A673 (cell line): ENCODE results near the gene BLZF1. TPM values are rescaled to one million over a fixed set of nuclear protein-coding genes. Genes with fewer than 3 reads are reported as not detected.

Source experiments
- Bru-seq: library from RNA; stranded (reverse); fragments of 400-500 nt; gene quantifications from one replicate; lab custom pipeline; 2021; lab: Mats Ljungman, UMichigan
- BruChase-seq, 2 experiments: library from RNA; stranded (reverse); fragments of 400-500 nt; gene quantifications; one replicate each; lab custom pipeline; 2021; lab: Mats Ljungman, UMichigan
- BruUV-seq: library from RNA; stranded (reverse); fragments of 400-500 nt; replicated peaks from 2 replicates; lab custom pipeline; 2021; lab: Mats Ljungman, UMichigan
- CTCF ChIA-PET: fragments of 300-600 bp; sonication (Branson Sonifier 250); formaldehyde crosslinking; loops from one replicate; lab custom pipeline; 2022; ENCODE audit warnings: antibody characterized with exemption; lab: Charles Lee
- POLR2A ChIA-PET: fragments of 300-600 bp; sonication (Branson Sonifier 250); formaldehyde crosslinking; loops from one replicate; lab custom pipeline; 2022; ENCODE audit warnings: antibody characterized with exemption; ENCODE audit not compliant: low non-redundant PET; lab: Charles Lee
- DNase-seq: peaks from one replicate; pipeline ENCODE4 v3.0.0-alpha.2; 2015; ENCODE audit warnings: low spot score
- H3K27ac ChIP-seq: fragments of 200-600 bp; sonication (generic); 2 replicates; pipeline ENCODE4 v1.5.1; 2016; ENCODE audit warnings: mixed run types, low read depth, mild to moderate bottlenecking, mixed read lengths, antibody characterized with exemption, low read length; ENCODE audit not compliant: poor library complexity, severe bottlenecking
- H3K27me3 ChIP-seq: fragments of 200-600 bp; sonication (generic); replicated peaks from 2 replicates; pipeline ENCODE4 v1.6.1; 2017; ENCODE audit warnings: mixed run types, low read depth, mild to moderate bottlenecking, mixed read lengths, antibody characterized with exemption, low read length; ENCODE audit not compliant: insufficient read depth, poor library complexity
- H3K36me3 ChIP-seq: fragments of 200-600 bp; sonication (generic); 2 replicates; pipeline ENCODE4 v1.6.1; 2016; ENCODE audit warnings: mixed run types, mild to moderate bottlenecking, mixed read lengths, antibody characterized with exemption, low read length; ENCODE audit not compliant: insufficient read depth, poor library complexity, severe bottlenecking
- H3K4me1 ChIP-seq: fragments of 200-600 bp; sonication (generic); 2 replicates; pipeline ENCODE4 v1.6.1; 2017; ENCODE audit warnings: mixed run types, mild to moderate bottlenecking, mixed read lengths, antibody characterized with exemption, low read length; ENCODE audit not compliant: insufficient read depth, poor library complexity, severe bottlenecking
- H3K4me3 ChIP-seq: fragments of 200-600 bp; sonication (generic); 2 replicates; pipeline ENCODE4 v1.5.1; 2016; ENCODE audit warnings: low read depth, mixed run types, mild to moderate bottlenecking, mixed read lengths, low read length; ENCODE audit not compliant: poor library complexity, severe bottlenecking
- H3K9me3 ChIP-seq: fragments of 200-600 bp; sonication (generic); 2 replicates; pipeline ENCODE4 v1.6.1; 2016; ENCODE audit warnings: mixed run types, low read depth, mild to moderate bottlenecking, mixed read lengths, antibody characterized with exemption, low read length; ENCODE audit not compliant: poor library complexity, severe bottlenecking
- CTCF ChIP-seq: fragments of 300-800, 200-600 bp; sonication (generic); conservative IDR thresholded peaks from 2 replicates; pipeline ENCODE4 v1.5.1; 2017; ENCODE audit warnings: low read depth, mild to moderate bottlenecking, antibody characterized with exemption, low read length, moderate library complexity, mixed read lengths
- EZH2 ChIP-seq: fragments of 200-600 bp; sonication (generic); IDR thresholded peaks from 2 replicates; pipeline ENCODE4 v1.6.1; 2017; ENCODE audit warnings: borderline replicate concordance, low read depth, mild to moderate bottlenecking, mixed read lengths, antibody characterized with exemption, low read length; ENCODE audit not compliant: poor library complexity, severe bottlenecking
- intact Hi-C: fragments of 100-400 bp; cut with micrococcal nuclease; formaldehyde crosslinking; loops from one replicate; pipeline ENCODE4 v1.10.0; 2022; ENCODE audit not compliant: unreplicated experiment
- long read RNA-seq: library from polyadenylated mRNA; stranded (forward); transcript quantifications from one replicate; pipeline ENCODE4 v2.0.0, GENCODE V29; 2022
- total RNA-seq: library from RNA; stranded (reverse); gene quantifications from 2 replicates; pipeline ENCODE4 v1.2.3, GENCODE V29; 2021

BLZF1 gene
- total RNA-seq = 20.3 and 22.5 TPM in 2 replicates
- Bru-seq, nascent RNA = percentile 83 among the genes with signal in this experiment
- percentile 80 among the genes with signal in this experiment for BruChase-seq, experiment 1, labeled RNA remaining after a 2-hour chase
- BruChase-seq, experiment 2, labeled RNA remaining after a 6-hour chase = percentile 68 among the genes with signal in this experiment
- long read RNA-seq, transcript BLZF1-203 (7 exons, 2,749 nt) = major isoform, 20 of 24 reads
- long read RNA-seq, partial matches to known transcripts = 2 of 24 reads
- long read RNA-seq, other reads (novel, unspliced or antisense) = 2 of 24 reads

- no TSS peak for BruUV-seq
- no peak for TF ChIP-seq EZH2
- no peak for TF ChIP-seq CTCF
- DNase-seq = peak; percentile 99
- POLR2A ChIA-PET = no interaction called here
- peaks cover 18% of the 10 kb centered on the region for H3K36me3 ChIP-seq
- H3K27ac ChIP-seq = peak within 1 kb of the TSS; percentile 96
- no peaks in the 10 kb centered on the region for H3K9me3 ChIP-seq
- no peaks in the 10 kb centered on the region for H3K27me3 ChIP-seq
- H3K4me1 ChIP-seq = peaks cover 15% of the 10 kb centered on the region
- CTCF ChIA-PET = interaction anchor here (0.8 to 1.4 kb wide), 2 partner anchors 59 to 765 kb away, joined by 3 to 5 read pairs; partner anchors contain the start of gene CCDC181
- intact Hi-C loops = no loop called here
- peak within 1 kb of the TSS; percentile 72 for H3K4me3 ChIP-seq
Measured at GRCh38 chr1:169367686-169368405, at the start of gene BLZF1, which contains the start of gene NME7. BLZF1 (plus strand) TSS chr1:169368195; CDS start chr1:169369523, 1,328 bp downstream. NME7 (minus strand) TSS chr1:169367797; CDS start chr1:169367710, 87 bp downstream.

GRCh38 chr1:169318536-169319244 is 49.3 kb upstream of the BLZF1 start:
- Histone ChIP-seq H3K9me3 (no peaks in the 10 kb centered on the region), H3K4me3 (no peak overlapping the region), H3K27me3 (no peaks in the 10 kb centered on the region), H3K4me1 (peaks cover 17% of the 10 kb centered on the region), H3K27ac (no peak overlapping the region), H3K36me3 (no peaks in the 10 kb centered on the region)
- intact Hi-C loops = no loop called here
- POLR2A ChIA-PET = no interaction called here
- TF ChIP-seq EZH2 (no peak), CTCF (no peak)
- CTCF ChIA-PET = no interaction called here
- peak; percentile 33 for DNase-seq
- no TSS peak for BruUV-seq

- peak; percentile 57 for DNase-seq
- Histone ChIP-seq H3K27me3 (no peaks in the 10 kb centered on the region), H3K36me3 (no peaks in the 10 kb centered on the region), H3K4me3 (no peak overlapping the region), H3K9me3 (no peaks in the 10 kb centered on the region), H3K27ac (no peak overlapping the region), H3K4me1 (peaks cover 17% of the 10 kb centered on the region)
- POLR2A ChIA-PET = no interaction called here
- TF ChIP-seq CTCF (no peak), EZH2 (no peak)
- intact Hi-C loops = no loop called here
- BruUV-seq = no TSS peak
- CTCF ChIA-PET = no interaction called here
Measured at GRCh38 chr1:169321539-169321938, 46.5 kb upstream of the BLZF1 start.
